ENCODE data around the gene TGFBR3L. TPM values are rescaled to one million over a fixed set of nuclear protein-coding genes. Genes with fewer than 3 reads are reported as not detected.

The TGFBR3L gene
- total and polyA plus RNA-seq, 2 experiments from 2014 or later: 1.7 to 7.0 TPM

DNA sequence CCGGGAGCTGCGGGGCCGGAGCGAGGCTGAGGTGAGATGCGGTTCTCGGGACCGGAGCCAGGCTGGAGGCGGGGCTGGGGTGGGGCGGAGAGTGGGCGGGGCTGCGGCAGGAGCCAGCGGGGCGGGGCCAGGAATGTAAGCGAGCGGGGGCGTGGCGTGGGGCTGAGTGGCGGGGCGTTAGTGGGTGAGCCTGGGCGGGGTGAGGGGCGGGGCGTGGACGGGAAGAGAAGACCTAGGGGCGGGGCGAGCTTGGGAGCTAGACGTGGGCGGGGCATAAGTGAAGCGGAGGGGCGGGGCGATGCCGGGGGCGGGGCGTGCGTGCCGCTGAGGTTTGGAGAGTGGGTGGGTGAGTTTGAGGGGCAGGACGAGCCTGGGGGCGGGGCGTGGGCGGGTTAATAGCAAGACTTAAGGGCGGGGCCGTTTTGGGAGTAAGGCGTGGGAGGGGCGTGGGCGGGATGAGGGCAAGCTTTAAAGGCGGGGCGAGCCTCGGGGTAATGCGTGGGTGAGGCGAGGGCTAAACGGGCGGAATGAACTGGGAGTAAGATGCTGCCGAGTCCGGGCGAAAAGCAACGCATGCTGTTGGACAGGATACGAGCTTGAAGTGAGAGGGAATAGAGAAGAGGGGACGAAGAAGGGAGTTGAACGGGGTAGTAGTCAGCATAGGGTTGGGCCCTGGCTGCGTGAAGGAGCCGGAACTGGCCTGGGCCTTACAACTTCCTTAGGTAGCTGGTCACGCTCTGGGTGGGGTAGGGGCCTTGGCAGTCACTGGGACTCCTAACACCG, 6.1 kb downstream of the TGFBR3L start:
- Histone ChIP-seq H3K27me3 (ENCODE audit: insufficient read depth) (peaks cover 36% of the 10 kb centered on the region), H3K4me3 (peak overlapping the region; percentile 86), H4K20me1 (replicated peaks; ENCODE audit: insufficient read depth) (peaks cover 9% of the 10 kb centered on the region; the same call in 1 of the 2 replicates), H3F3A (replicated peaks; ENCODE audit: low read depth) (peaks cover 29% of the 10 kb centered on the region), H2AFZ (0 out of 2 replicates have a peak overlapping the region, but pooled peaks have one; percentile 80), H3K4me1 (ENCODE audit: insufficient read depth) (no peaks in the 10 kb centered on the region; the same call in 1 of the 2 replicates), H3K4me2 (peak overlapping the region; percentile 91), H3K27ac (ENCODE audit: low read depth) (no peak overlapping the region), H3K9me2 (ENCODE audit: insufficient read depth) (no peaks in the 10 kb centered on the region), H3K79me2 (replicated peaks; ENCODE audit: insufficient read depth) (no peaks in the 10 kb centered on the region), H3K36me3 (ENCODE audit: insufficient read depth) (no peaks in the 10 kb centered on the region)
- Mint-ChIP-seq H3K27ac (no peak overlapping the region), H3K9me3 (peaks cover 2% of the 10 kb centered on the region; the same call in 1 of the 3 replicates), H3K4me3 (peak overlapping the region; percentile 74), H3K36me3 (ENCODE audit: low read depth) (peaks cover 10% of the 10 kb centered on the region; the same call in 1 of the 3 replicates), H3K27me3 (ENCODE audit: insufficient read depth, low read depth, poor library complexity) (peaks cover 43% of the 10 kb centered on the region), H3K4me1 (peaks cover 12% of the 10 kb centered on the region; the same call in 2 of the 3 replicates)
- peak; percentile 5 for ATAC-seq
- TF ChIP-seq, protein P1, sequence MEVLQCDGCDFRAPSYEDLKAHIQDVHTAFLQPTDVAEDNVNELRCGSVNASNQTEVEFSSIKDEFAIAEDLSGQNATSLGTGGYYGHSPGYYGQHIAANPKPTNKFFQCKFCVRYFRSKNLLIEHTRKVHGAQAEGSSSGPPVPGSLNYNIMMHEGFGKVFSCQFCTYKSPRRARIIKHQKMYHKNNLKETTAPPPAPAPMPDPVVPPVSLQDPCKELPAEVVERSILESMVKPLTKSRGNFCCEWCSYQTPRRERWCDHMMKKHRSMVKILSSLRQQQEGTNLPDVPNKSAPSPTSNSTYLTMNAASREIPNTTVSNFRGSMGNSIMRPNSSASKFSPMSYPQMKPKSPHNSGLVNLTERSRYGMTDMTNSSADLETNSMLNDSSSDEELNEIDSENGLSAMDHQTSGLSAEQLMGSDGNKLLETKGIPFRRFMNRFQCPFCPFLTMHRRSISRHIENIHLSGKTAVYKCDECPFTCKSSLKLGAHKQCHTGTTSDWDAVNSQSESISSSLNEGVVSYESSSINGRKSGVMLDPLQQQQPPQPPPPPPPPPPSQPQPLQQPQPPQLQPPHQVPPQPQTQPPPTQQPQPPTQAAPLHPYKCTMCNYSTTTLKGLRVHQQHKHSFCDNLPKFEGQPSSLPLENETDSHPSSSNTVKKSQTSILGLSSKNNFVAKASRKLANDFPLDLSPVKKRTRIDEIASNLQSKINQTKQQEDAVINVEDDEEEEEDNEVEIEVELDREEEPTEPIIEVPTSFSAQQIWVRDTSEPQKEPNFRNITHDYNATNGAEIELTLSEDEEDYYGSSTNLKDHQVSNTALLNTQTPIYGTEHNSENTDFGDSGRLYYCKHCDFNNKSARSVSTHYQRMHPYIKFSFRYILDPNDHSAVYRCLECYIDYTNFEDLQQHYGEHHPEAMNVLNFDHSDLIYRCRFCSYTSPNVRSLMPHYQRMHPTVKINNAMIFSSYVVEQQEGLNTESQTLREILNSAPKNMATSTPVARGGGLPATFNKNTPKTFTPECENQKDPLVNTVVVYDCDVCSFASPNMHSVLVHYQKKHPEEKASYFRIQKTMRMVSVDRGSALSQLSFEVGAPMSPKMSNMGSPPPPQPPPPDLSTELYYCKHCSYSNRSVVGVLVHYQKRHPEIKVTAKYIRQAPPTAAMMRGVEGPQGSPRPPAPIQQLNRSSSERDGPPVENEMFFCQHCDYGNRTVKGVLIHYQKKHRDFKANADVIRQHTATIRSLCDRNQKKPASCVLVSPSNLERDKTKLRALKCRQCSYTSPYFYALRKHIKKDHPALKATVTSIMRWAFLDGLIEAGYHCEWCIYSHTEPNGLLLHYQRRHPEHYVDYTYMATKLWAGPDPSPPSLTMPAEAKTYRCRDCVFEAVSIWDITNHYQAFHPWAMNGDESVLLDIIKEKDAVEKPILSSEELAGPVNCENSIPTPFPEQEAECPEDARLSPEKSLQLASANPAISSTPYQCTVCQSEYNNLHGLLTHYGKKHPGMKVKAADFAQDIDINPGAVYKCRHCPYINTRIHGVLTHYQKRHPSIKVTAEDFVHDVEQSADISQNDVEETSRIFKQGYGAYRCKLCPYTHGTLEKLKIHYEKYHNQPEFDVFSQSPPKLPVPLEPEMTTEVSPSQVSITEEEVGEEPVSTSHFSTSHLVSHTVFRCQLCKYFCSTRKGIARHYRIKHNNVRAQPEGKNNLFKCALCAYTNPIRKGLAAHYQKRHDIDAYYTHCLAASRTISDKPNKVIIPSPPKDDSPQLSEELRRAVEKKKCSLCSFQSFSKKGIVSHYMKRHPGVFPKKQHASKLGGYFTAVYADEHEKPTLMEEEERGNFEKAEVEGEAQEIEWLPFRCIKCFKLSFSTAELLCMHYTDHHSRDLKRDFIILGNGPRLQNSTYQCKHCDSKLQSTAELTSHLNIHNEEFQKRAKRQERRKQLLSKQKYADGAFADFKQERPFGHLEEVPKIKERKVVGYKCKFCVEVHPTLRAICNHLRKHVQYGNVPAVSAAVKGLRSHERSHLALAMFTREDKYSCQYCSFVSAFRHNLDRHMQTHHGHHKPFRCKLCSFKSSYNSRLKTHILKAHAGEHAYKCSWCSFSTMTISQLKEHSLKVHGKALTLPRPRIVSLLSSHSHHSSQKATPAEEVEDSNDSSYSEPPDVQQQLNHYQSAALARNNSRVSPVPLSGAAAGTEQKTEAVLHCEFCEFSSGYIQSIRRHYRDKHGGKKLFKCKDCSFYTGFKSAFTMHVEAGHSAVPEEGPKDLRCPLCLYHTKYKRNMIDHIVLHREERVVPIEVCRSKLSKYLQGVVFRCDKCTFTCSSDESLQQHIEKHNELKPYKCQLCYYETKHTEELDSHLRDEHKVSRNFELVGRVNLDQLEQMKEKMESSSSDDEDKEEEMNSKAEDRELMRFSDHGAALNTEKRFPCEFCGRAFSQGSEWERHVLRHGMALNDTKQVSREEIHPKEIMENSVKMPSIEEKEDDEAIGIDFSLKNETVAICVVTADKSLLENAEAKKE (CRISPR knock-in tag; IDR thresholded peaks at IDR 0.05): no peak
- TF ChIP-seq, protein P2, sequence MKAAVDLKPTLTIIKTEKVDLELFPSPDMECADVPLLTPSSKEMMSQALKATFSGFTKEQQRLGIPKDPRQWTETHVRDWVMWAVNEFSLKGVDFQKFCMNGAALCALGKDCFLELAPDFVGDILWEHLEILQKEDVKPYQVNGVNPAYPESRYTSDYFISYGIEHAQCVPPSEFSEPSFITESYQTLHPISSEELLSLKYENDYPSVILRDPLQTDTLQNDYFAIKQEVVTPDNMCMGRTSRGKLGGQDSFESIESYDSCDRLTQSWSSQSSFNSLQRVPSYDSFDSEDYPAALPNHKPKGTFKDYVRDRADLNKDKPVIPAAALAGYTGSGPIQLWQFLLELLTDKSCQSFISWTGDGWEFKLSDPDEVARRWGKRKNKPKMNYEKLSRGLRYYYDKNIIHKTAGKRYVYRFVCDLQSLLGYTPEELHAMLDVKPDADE (IDR thresholded peaks at IDR 0.05): no peak
- TF ChIP-seq STAT1 (IDR thresholded peaks at IDR 0.05; ENCODE audit: unreplicated experiment) (no peak), POLR2AphosphoS5 (IDR thresholded peaks at IDR 0.05; ENCODE audit: low read depth) (no peak)
- peak; percentile 99 for DNase-seq (ENCODE audit: low spot score)

All from GM23338 (cell line).